Body of pancreas (tissue), 4 donors: Measurements from ENCODE around the gene YARS1. TPM values are rescaled to one million over a fixed set of nuclear protein-coding genes. Genes with fewer than 3 reads are reported as not detected.

Source experiments
- ATAC-seq: fragments of 150-250 bp; one replicate; pipeline ENCODE4 v1.9.1; 2016
- DNase-seq, 4 donors: peaks; one replicate each; pipeline ENCODE4 v3.0.0-alpha.2; 2019
- H3K27ac ChIP-seq, 4 donors: fragments of 200-600 bp; sonication (generic); 1 replicate in 3 of 4; 2 replicates in 1 of 4; pipeline versions ENCODE4 v1.5.1 to v1.6.1; 2016 to 2019; ENCODE audit warnings: mild to moderate bottlenecking in 1 of 4, mixed read lengths in 1 of 4, moderate library complexity in 1 of 4
- H3K27me3 ChIP-seq, 2 donors: fragments of 200-600 bp; sonication (generic); one replicate each; pipeline ENCODE4 v1.6.0; 2016; ENCODE audit warnings: mild to moderate bottlenecking in 1 of 2
- H3K36me3 ChIP-seq, 2 donors: fragments of 200-600 bp; sonication (generic); replicated peaks in 1 of 2; 2 replicates each; pipeline ENCODE4 v1.5.1; 2016; ENCODE audit warnings: low read depth in 2 of 2; ENCODE audit not compliant: insufficient read depth in 1 of 2
- H3K4me1 ChIP-seq: fragments of 200-600 bp; sonication (generic); one replicate; pipeline ENCODE4 v1.6.0; 2016
- H3K4me3 ChIP-seq, 2 donors: fragments of 200-600 bp; sonication (generic); 1 replicate in 1 of 2; 2 replicates in 1 of 2; pipeline ENCODE4 v1.5.1; 2016 to 2019
- H3K9me3 ChIP-seq, 3 donors: fragments of 200-600 bp; sonication (generic); 1 replicate in 2 of 3; 2 replicates in 1 of 3; pipeline ENCODE4 v1.5.1; 2016
- CTCF ChIP-seq, 7 experiments: fragments of 450-650 bp in 4 of 7; fragments of 200-600 bp in 3 of 7; sonication (generic) in 3 of 7; IDR thresholded peaks; one replicate each; pipeline ENCODE4 v1.5.1; 2016 to 2019; ENCODE audit warnings: antibody characterized with exemption in 7 of 7
- POLR2A ChIP-seq, 3 donors: fragments of 450-650 bp; IDR thresholded peaks; one replicate each; pipeline ENCODE4 v1.6.1; 2016; ENCODE audit warnings: antibody characterized with exemption in 3 of 3, mild to moderate bottlenecking in 2 of 3
- whole genome bisulfite sequencing, 2 donors: methylation state at CpG; one replicate each; pipeline ENCODE4 v1.1.5; 2017; 5-methylcytosine and 5-hydroxymethylcytosine counted together
- intact Hi-C: fragments of 100-400 bp; cut with DNase I; formaldehyde crosslinking; loops from one replicate; pipeline ENCODE4 v1.15.1; 2023
- total RNA-seq, 2 donors: library from RNA; depleted of rRNA; stranded (reverse); fragments of >200 nt; gene quantifications; one replicate each; pipeline ENCODE4 v1.1.0, GENCODE V29; 2016

Gene YARS1
- total RNA-seq, 2 donors from 2014 or later, result 40.2 to 76.8 TPM

DNA sequence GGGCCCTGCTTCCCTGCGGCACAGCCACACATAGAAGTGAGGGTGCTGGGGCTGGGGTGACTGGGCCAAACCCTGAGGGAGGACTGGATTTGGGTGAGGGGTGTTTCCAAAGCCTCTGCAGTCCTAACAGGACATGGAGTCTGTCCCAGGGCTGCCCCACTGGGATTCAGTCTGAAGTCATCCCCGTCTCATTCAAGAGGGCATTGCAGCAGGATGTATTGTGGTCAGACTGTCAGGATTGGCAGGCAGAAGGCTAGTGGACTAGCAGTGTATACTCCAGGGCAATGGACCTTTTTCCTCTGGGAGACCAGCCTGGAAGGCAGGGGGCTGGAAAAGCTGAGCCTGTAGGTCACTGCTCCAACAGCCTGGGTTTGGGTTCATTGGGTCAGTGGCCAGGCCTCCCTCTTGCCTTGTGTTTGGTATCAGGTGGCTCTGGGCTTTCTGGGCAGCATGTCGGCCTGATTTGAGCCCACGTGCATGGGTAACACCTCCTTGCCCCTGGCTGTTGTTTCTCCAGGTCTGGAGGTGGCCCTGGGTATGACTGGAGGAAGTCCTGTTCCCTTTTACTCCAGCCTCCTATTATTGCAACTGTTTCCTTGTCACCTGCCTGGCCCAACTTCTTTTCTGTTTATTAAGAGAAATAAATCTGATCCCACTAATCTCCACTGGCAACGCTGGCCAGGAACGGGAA, 73.6 kb downstream of the YARS1 start:
- Histone ChIP-seq H3K27me3 (no peaks in the 10 kb centered on the region), H3K36me3 (no peaks in the 10 kb centered on the region), H3K4me1 (peaks cover 55% of the 10 kb centered on the region), H3K4me3 (no peak overlapping the region), H3K27ac (peak overlapping the region; percentile 93 to 100 (median 98)), H3K9me3 (no peaks in the 10 kb centered on the region)
- DNase-seq (peak; percentile 44 to 66 (median 52)), ATAC-seq (peak; percentile 34)
- WGBS, 2 donors, result 7 to 14% methylated on average over 3 to 6 of the region's 6 CpGs
- TF ChIP-seq CTCF (IDR thresholded peaks at IDR 0.05), result no peak
- peak in 2 of 3 donors; percentile 49 to 55 for TF ChIP-seq POLR2A (IDR thresholded peaks at IDR 0.05)
- intact Hi-C loops, result no loop called here

- H3K27ac ChIP-seq, result peak overlapping the region; percentile 93 to 100 (median 98)
- peaks cover 58% of the 10 kb centered on the region for H3K4me1 ChIP-seq
- no peak overlapping the region for H3K4me3 ChIP-seq
- no peak for TF ChIP-seq CTCF (IDR thresholded peaks at IDR 0.05)
- TF ChIP-seq POLR2A (IDR thresholded peaks at IDR 0.05), result no peak
- ATAC-seq, result no peak
- DNase-seq, result peak in 2 of 4 donors; percentile 40 to 45
- 19 to 27% methylated on average over 4 of the region's 4 CpGs for WGBS, 2 donors
- intact Hi-C loops, result no loop called here
- no peaks in the 10 kb centered on the region for H3K27me3 ChIP-seq
- H3K9me3 ChIP-seq, result no peaks in the 10 kb centered on the region
- no peaks in the 10 kb centered on the region for H3K36me3 ChIP-seq
Observed at GRCh38 chr1:32742956-32743355, 74.2 kb downstream of the YARS1 start.

GRCh38 chr1:32742199-32742947, 74.8 kb downstream of the YARS1 start:
- intact Hi-C loops, result no loop called here
- peak; percentile 62 for ATAC-seq
- DNase-seq, result peak; percentile 63 to 74 (median 70)
- Histone ChIP-seq H3K36me3 (no peaks in the 10 kb centered on the region), H3K27ac (peak overlapping the region; percentile 93 to 100 (median 98)), H3K4me3 (peak overlapping the region; percentile 76 to 83), H3K4me1 (peaks cover 64% of the 10 kb centered on the region), H3K9me3 (no peaks in the 10 kb centered on the region), H3K27me3 (no peaks in the 10 kb centered on the region)
- WGBS, 2 donors, result 3% methylated on average over 28 of the region's 28 CpGs; no CpG with 5 or more reads in 1 of the 2 donors
- no peak for TF ChIP-seq CTCF (IDR thresholded peaks at IDR 0.05)
- TF ChIP-seq POLR2A (IDR thresholded peaks at IDR 0.05), result peak; percentile 49 to 87 (median 80)

DNA sequence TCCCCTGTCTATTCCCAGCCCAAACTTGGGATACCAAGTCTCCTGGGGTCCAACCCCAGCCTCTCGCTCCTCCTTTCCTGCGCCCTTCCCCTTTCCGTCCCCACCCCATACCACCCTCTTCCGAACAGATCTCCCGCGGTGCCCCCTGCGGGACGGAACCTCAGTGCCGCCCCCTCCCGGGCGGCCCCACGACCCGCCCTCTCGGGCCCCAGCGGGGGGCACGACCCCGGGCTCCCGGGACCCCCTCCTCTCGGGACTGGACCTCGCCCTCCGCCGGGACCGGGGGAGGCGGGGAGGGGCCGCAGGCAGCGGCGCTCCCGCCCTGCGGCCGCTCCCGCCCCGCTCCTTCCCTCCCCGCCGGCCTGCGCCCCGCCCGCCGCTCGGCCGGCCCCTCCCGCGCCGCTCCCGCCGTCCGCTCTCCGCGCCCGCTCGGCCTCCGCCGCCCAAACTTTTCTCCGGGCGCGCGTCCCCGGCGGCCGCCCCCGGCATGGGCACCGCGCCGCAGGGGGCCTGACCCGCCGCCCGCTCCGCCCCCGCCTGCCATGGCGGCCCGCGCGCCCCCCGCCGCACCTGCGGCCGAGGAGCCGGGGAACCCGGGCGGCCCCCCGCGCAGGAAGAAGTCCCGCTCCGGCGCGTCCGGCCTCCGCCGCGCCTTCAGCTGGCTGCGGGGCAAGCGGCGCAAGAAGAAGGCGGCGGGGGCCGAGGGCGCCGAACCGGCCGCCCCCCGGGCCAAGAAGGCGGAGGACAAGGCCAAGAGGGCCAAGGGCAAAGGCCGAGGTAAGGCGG, 75.6 kb downstream of the YARS1 start:
- Histone ChIP-seq H3K4me1 (peaks cover 70% of the 10 kb centered on the region), H3K9me3 (no peaks in the 10 kb centered on the region), H3K36me3 (no peaks in the 10 kb centered on the region), H3K27ac (peak overlapping the region; percentile 93 to 100 (median 98)), H3K4me3 (peak overlapping the region; percentile 76 to 83), H3K27me3 (no peaks in the 10 kb centered on the region)
- TF ChIP-seq POLR2A (IDR thresholded peaks at IDR 0.05), result peak in 2 of 3 donors; percentile 26 to 31
- TF ChIP-seq CTCF (IDR thresholded peaks at IDR 0.05), result peak in 6 of 7 experiments; percentile 17 to 52 (median 31)
- ATAC-seq (peak; percentile 71), DNase-seq (peak in 2 of 4 donors; percentile 50)
- 0 to 1% methylated on average over 15 to 49 of the region's 103 CpGs for WGBS, 2 donors
- intact Hi-C loops, result no loop called here
